Measurements from ENCODE around the gene CEMIP.

Gene CEMIP

GRCh38 chr15:80856809-80857377 lies 77.7 kb downstream of the CEMIP start:
- DNase-seq = peak; percentile 67

- peak; percentile 80 for DNase-seq
Observed at GRCh38 chr15:80861731-80862170, 82.6 kb downstream of the CEMIP start.

- no peak for DNase-seq
Observed at GRCh38 chr15:80864666-80865065, 85.5 kb downstream of the CEMIP start.

- no peak for DNase-seq
Observed at GRCh38 chr15:80866936-80867335, 87.8 kb downstream of the CEMIP start.

- DNase-seq = no peak
Observed at GRCh38 chr15:80870366-80870765, 91.2 kb downstream of the CEMIP start.

GRCh38 chr15:80870893-80871292 lies 91.7 kb downstream of the CEMIP start:
- DNase-seq = no peak

- no peak for DNase-seq
Observed at GRCh38 chr15:80871858-80872257, 92.7 kb downstream of the CEMIP start.

- DNase-seq = no peak
Observed at GRCh38 chr15:80873366-80873952, 94.3 kb downstream of the CEMIP start.

GRCh38 chr15:80875568-80876347 lies 96.6 kb downstream of the CEMIP start:
- DNase-seq = peak; percentile 70

GRCh38 chr15:80876348-80876674 lies 97.1 kb downstream of the CEMIP start:
- no peak for DNase-seq

GRCh38 chr15:80878242-80878866 lies 99.2 kb downstream of the CEMIP start:
- no peak for DNase-seq

- no peak for DNase-seq
Observed at GRCh38 chr15:80878867-80879250, 99.7 kb downstream of the CEMIP start.

GRCh38 chr15:80880086-80880485 lies 100.9 kb downstream of the CEMIP start:
- DNase-seq = no peak

GRCh38 chr15:80883641-80884040 lies 104.5 kb downstream of the CEMIP start:
- DNase-seq = no peak

GRCh38 chr15:80885016-80885579 lies 105.9 kb downstream of the CEMIP start:
- DNase-seq = no peak

- no peak for DNase-seq
Observed at GRCh38 chr15:80887148-80887547, 108.0 kb downstream of the CEMIP start.

GRCh38 chr15:80888846-80889245 lies 109.7 kb downstream of the CEMIP start:
- DNase-seq = no peak

- no peak for DNase-seq
Observed at GRCh38 chr15:80890341-80891005, 111.3 kb downstream of the CEMIP start.

- DNase-seq = no peak
Observed at GRCh38 chr15:80891006-80891405, 111.8 kb downstream of the CEMIP start.

GRCh38 chr15:80892414-80892813 lies 113.2 kb downstream of the CEMIP start:
- no peak for DNase-seq

- peak; percentile 72 for DNase-seq
Observed at GRCh38 chr15:80893777-80894176, 114.6 kb downstream of the CEMIP start.

GRCh38 chr15:80895091-80895490 lies 115.9 kb downstream of the CEMIP start:
- no peak for DNase-seq

- no peak for DNase-seq
Observed at GRCh38 chr15:80895965-80896364, 116.8 kb downstream of the CEMIP start.
